Mammary epithelial cell (primary cell): ENCODE results near the gene GBP3.
A peak's percentile ranks its signal among the peaks of the same experiment; 100 is the strongest.
"Not testable (repeated sequence)": the region's sequence is repeated elsewhere in the genome, so short reads cannot be mapped to it uniquely, and the experiment has no call there.

Experiments used
- EZH2 ChIP-seq: IDR thresholded peaks from 2 replicates; pipeline ENCODE4 v1.6.1; 2012; ENCODE audit warnings: low read length, inconsistent platforms, borderline replicate concordance
- TF ChIP-seq, protein P1 (sequence below), 2 donors: IDR thresholded peaks in 1 of 2; conservative IDR thresholded peaks in 1 of 2; 2 replicates each; pipeline ENCODE4 v1.5.1; 2011 to 2012; ENCODE audit warnings: inconsistent platforms in 2 of 2, low read length in 2 of 2, mild to moderate bottlenecking in 2 of 2, control low read depth in 1 of 2, low read depth in 1 of 2; ENCODE audit not compliant: insufficient read depth in 1 of 2; ENCODE audit errors: extremely low read depth in 1 of 2

DNA sequence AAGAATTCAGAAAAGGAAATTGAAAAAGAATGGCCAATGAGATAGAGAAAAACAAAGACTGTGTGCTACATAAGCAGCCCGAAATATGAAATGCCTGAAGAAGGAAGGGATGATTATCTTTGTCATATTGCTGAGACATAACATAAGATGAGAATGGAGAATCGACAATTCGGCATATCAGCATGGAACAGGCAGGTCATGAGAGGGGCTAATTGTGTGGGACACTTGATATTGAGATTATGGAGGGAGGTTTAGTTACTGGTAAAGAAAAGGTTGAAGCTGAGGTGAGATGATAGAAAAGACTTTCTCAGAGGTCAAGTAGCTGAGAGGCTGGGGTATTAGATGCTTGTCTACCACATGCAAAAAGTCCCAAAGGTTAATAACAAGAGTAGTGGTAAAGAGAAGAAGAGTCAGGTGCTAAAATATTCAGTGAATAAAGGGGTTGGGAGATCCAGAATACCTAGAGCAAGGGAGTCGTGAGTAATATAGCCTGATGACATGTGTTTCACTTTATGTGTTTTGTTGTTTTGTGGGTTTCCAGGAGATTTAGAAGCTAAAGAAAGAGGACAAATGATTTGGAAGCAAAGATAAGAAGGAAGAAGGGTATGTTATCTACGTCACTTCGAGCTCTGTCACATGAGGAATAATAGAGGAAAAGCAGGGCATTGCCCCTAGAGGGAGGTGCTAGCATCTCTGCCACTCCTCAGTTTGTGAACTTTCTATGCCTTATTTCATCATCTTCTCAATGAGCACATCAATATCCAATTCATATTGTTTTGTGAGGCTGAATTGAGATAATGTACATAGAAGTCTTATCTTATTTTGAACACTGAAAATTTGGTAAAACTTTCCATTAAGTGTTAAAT is 23.9 kb upstream of the GBP3 start:
- TF ChIP-seq, protein P1, sequence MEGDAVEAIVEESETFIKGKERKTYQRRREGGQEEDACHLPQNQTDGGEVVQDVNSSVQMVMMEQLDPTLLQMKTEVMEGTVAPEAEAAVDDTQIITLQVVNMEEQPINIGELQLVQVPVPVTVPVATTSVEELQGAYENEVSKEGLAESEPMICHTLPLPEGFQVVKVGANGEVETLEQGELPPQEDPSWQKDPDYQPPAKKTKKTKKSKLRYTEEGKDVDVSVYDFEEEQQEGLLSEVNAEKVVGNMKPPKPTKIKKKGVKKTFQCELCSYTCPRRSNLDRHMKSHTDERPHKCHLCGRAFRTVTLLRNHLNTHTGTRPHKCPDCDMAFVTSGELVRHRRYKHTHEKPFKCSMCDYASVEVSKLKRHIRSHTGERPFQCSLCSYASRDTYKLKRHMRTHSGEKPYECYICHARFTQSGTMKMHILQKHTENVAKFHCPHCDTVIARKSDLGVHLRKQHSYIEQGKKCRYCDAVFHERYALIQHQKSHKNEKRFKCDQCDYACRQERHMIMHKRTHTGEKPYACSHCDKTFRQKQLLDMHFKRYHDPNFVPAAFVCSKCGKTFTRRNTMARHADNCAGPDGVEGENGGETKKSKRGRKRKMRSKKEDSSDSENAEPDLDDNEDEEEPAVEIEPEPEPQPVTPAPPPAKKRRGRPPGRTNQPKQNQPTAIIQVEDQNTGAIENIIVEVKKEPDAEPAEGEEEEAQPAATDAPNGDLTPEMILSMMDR (conservative IDR thresholded peaks at IDR 0.05 in 1 of 2, IDR thresholded peaks at IDR 0.05 in 1 of 2; ENCODE audit: extremely low read depth in 1 of 2, insufficient read depth in 1 of 2, low read depth in 1 of 2, low read length in 2 of 2): peak in 1 of 2 donors; percentile 1
- not testable (repeated sequence) for TF ChIP-seq EZH2
